ENCODE data around the gene MTHFSD. TPM values are rescaled to one million over a fixed set of nuclear protein-coding genes. Genes with fewer than 3 reads are reported as not detected.
A peak's percentile ranks its signal among the peaks of the same experiment; 100 is the strongest.

The MTHFSD gene
- total RNA-seq, 2 experiments from 2014 or later = 7.3 to 7.9 TPM

GRCh38 chr16:86553356-86553755 is 1.7 kb downstream of the MTHFSD start:
- DNase-seq (no peak), ATAC-seq (ENCODE audit: poor library complexity) (no peak)
- H3K4me1 Mint-ChIP-seq (ENCODE audit: low read depth) = peaks cover 29% of the 10 kb centered on the region
- H3K27ac ChIP-seq (ENCODE audit: low read depth in 1 of 2, low read length in 2 of 2) = no peak overlapping the region
- peaks cover 0 to 7% of the 10 kb centered on the region in 2 experiments for H3K27me3 ChIP-seq (ENCODE audit: control insufficient read depth in 1 of 2, insufficient read depth in 2 of 2, low read length in 2 of 2)
- H3K36me3 ChIP-seq (ENCODE audit: insufficient read depth, low read length) = peaks cover 18% of the 10 kb centered on the region
- ChIA-PET CTCF (no interaction called here), POLR2A (no interaction called here)
- H3K27me3 Mint-ChIP-seq = peaks cover 9% of the 10 kb centered on the region
- H3K4me3 Mint-ChIP-seq = peak overlapping the region; percentile 99
- H3K27ac Mint-ChIP-seq = peak overlapping the region; percentile 99
- no peaks in the 10 kb centered on the region for H3K9me3 Mint-ChIP-seq
- H3K9me3 ChIP-seq (ENCODE audit: control insufficient read depth in 1 of 2, insufficient read depth in 1 of 2, low read length in 2 of 2) = no peaks in the 10 kb centered on the region
- peaks cover 32% of the 10 kb centered on the region for H3K36me3 Mint-ChIP-seq (ENCODE audit: low read depth)
- intact Hi-C loops (cut with DNase I, micrococcal nuclease) = loop anchor here in 1 of 2 experiments (5.0 to 10.0 kb wide), 3 partner anchors 759 to 1401 kb away; partner anchors contain the start of genes BANP, COX4I1, EMC8 and GINS2
- H3K4me3 ChIP-seq (ENCODE audit: low read length) = no peak overlapping the region
- no peak for TF ChIP-seq CTCF (IDR thresholded peaks at IDR 0.05)
- H3K4me1 ChIP-seq (ENCODE audit: insufficient read depth, low read length) = peaks cover 22% of the 10 kb centered on the region

DNA sequence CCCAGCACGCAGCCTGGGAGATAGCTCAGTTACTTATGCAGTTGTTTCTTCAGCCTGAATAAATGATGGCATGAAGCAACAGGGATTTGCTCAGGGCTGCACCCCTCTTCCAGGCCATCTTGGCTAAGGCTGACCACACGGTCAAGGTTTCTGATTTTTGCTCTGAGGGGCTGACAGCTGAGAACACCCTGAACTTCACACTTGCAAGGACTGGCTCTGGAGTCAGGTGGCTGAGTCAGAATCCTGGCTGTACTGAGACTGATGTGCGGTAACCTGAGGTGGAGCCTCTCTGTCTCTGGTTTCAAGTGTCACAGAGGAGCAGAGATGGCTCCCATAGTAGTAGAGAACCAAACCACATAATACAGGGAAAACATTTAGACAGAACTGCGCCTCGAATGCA is 4.8 kb downstream of the MTHFSD start:
- peaks cover 60% of the 10 kb centered on the region for H3K36me3 Mint-ChIP-seq (ENCODE audit: low read depth)
- Histone ChIP-seq H3K27me3 (ENCODE audit: control insufficient read depth in 1 of 2, insufficient read depth in 2 of 2, low read length in 2 of 2) (no peaks in the 10 kb centered on the region), H3K4me1 (ENCODE audit: insufficient read depth, low read length) (peaks cover 16% of the 10 kb centered on the region), H3K36me3 (ENCODE audit: insufficient read depth, low read length) (peaks cover 38% of the 10 kb centered on the region), H3K4me3 (ENCODE audit: low read length) (no peak overlapping the region), H3K27ac (ENCODE audit: low read depth in 1 of 2, low read length in 2 of 2) (no peak overlapping the region), H3K9me3 (ENCODE audit: control insufficient read depth in 1 of 2, insufficient read depth in 1 of 2, low read length in 2 of 2) (no peaks in the 10 kb centered on the region)
- POLR2A ChIA-PET = no interaction called here
- ATAC-seq (ENCODE audit: poor library complexity) = no peak
- CTCF ChIA-PET = interaction anchor here (1.1 kb wide), 1 partner anchor 14 kb away, joined by 3 read pairs; no protein-coding TSS in a partner anchor
- H3K4me3 Mint-ChIP-seq = no peak overlapping the region
- peaks cover 3% of the 10 kb centered on the region for H3K27me3 Mint-ChIP-seq
- no peak overlapping the region for H3K27ac Mint-ChIP-seq
- no peak for DNase-seq
- TF ChIP-seq CTCF (IDR thresholded peaks at IDR 0.05) = no peak
- peaks cover 27% of the 10 kb centered on the region for H3K4me1 Mint-ChIP-seq (ENCODE audit: low read depth)
- H3K9me3 Mint-ChIP-seq = no peaks in the 10 kb centered on the region
- intact Hi-C loops (cut with DNase I, micrococcal nuclease) = loop anchor here in 1 of 2 experiments (5.0 to 10.0 kb wide), 3 partner anchors 755 to 1405 kb away; partner anchors contain the start of genes BANP, COX4I1, EMC8 and GINS2

GRCh38 chr16:86549893-86550190 is 5.2 kb downstream of the MTHFSD start:
- H3K9me3 ChIP-seq (ENCODE audit: control insufficient read depth in 1 of 2, insufficient read depth in 1 of 2, low read length in 2 of 2) = no peaks in the 10 kb centered on the region
- no peaks in the 10 kb centered on the region for H3K27me3 Mint-ChIP-seq
- no peak for TF ChIP-seq CTCF (IDR thresholded peaks at IDR 0.05)
- peaks cover 41% of the 10 kb centered on the region for H3K36me3 ChIP-seq (ENCODE audit: insufficient read depth, low read length)
- DNase-seq (no peak), ATAC-seq (ENCODE audit: poor library complexity) (no peak)
- H3K36me3 Mint-ChIP-seq (ENCODE audit: low read depth) = peaks cover 60% of the 10 kb centered on the region
- no peaks in the 10 kb centered on the region for H3K9me3 Mint-ChIP-seq
- ChIA-PET POLR2A (no interaction called here), CTCF (no interaction called here)
- no peak overlapping the region for H3K4me3 ChIP-seq (ENCODE audit: low read length)
- intact Hi-C loops (cut with DNase I, micrococcal nuclease) = loop anchor here in 1 of 2 experiments (5.0 to 10.0 kb wide), 3 partner anchors 755 to 1405 kb away; partner anchors contain the start of genes BANP, COX4I1, EMC8 and GINS2
- H3K27ac ChIP-seq (ENCODE audit: low read depth in 1 of 2, low read length in 2 of 2) = no peak overlapping the region
- peaks cover 14% of the 10 kb centered on the region for H3K4me1 ChIP-seq (ENCODE audit: insufficient read depth, low read length)
- no peak overlapping the region for H3K27ac Mint-ChIP-seq
- H3K4me1 Mint-ChIP-seq (ENCODE audit: low read depth) = peaks cover 27% of the 10 kb centered on the region
- H3K4me3 Mint-ChIP-seq = no peak overlapping the region
- H3K27me3 ChIP-seq (ENCODE audit: control insufficient read depth in 1 of 2, insufficient read depth in 2 of 2, low read length in 2 of 2) = no peaks in the 10 kb centered on the region
